NCI-H1436 (cell line): ENCODE results near the gene SHB.
"Not testable (repeated sequence)": the region's sequence is repeated elsewhere in the genome, so short reads cannot be mapped to it uniquely, and the experiment has no call there.

Experiments used
- DNase-seq: peaks from one replicate; lab custom pipeline; 2025; lab: John Stamatoyannopoulos, UW

SHB gene

DNA sequence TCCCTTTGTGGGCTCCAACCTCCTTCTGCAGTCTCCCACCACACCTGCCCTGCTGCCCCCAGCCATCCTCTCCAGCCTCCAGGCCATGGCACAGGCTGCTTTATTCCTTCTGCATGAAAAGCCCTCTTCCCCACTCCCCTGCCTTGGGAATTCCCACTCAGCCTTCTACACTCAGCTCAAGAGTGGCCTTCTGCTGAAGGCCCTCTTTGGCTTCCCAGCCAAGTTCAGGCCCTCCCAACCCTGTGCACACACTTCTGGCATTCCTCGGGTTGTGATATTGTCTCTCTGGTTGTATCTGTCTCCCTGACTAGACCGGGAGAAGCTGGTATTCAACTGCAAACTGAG lies 5.7 kb downstream of the SHB start:
- DNase-seq = no peak

GRCh38 chr9:38062498-38063362 lies 6.3 kb downstream of the SHB start:
- no peak for DNase-seq

DNA sequence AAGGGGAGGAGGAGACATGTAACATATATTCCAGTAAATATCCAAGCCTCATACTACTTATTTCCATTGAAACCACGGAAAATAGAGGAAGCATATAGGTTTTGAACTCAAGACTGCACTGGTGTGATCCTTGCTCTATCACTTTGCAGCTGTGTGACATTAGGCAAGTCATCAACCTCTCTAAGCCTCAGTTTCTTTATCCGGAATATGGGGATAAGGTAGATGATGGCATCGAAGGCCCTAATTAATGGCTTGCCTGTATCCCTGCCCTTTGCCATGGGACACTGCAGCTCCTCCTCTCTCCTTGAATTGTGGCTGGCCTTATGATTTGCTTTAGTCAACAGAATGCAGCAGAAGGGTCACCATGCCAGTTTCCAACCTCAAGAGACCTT lies 6.9 kb downstream of the SHB start:
- DNase-seq = no peak

DNA sequence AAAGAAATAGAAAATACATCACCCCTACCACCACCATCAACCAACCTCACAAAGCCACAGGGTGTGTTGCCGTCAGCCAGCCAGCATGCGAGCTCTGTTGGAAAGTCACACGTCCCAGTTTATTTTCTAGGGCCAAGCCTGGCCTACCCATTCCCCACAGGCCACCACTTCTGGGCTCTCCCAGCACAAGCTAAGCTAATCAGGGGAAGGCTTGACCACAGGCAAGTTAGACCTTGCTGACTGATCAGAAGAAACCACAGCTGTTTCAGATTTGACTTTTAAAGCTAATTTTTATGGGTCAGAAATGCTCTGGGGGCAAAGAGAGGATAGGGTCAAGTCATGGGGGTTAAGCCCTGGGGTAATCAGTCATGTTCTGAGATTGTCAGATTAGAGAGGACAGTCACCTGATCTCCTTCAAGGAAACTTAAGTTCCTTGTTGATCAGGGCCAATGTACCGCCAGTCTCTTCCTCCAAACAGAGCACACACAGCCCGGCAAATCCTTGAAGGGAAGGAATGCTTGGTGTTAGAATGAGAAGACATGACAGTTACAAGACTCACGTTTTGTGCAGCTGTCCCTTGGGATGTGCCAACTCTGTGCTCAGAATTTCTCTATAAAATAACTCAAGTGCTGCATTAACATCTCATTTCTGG lies 7.6 kb downstream of the SHB start:
- no peak for DNase-seq

DNA sequence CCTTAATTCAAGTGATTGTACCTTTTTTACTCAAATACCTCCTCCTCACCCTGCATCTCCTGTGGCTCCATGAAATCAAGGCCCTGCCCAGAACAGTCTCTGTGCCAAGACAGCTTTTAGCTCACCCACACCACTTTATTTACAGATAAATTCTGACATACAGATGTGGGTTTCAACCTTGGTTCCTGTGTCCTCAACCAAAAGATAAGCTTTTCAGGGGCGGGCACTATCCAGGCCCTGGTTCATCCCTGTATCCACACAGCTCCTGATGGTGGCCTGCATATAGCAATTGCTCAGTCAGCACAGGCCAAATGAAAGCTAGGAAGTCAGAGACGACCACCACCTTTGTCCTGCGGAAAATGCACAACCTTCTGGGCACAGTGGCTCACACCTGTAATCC lies 8.3 kb downstream of the SHB start:
- no peak for DNase-seq

DNA sequence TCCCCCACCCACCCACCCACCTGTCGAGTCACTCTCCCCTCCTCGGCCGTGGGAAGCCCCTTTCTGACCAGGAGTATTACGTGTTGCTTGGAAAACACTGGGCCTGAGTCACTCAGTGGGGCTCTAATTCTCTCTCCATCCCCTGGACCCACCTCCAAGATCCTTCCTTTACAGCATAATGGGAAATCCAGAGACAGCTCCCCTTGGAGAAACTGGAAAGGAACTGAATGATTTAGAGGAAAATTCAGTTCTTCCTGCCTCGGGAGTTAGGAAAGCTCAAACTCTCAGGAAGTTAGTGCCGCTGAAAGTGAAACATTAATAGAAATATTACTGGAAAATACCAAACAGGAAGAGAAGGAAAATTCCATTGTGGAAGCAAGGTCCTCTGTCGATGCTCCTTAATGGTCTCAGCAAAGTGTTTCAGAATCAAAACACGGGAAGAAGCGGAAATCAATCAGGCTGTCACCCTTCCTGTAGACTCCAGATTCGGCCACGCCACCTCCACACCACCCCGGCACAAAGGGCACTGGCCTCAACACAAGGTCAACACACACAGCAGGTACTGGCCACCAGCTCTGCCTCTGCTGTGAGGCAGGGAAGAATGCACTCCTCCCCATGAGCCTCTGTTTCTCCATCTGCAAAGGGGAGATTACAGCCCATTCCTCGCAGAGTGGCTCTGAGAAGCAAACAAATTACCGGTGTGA lies 9.6 kb downstream of the SHB start:
- DNase-seq = no peak

- no peak for DNase-seq
Measured at GRCh38 chr9:38058452-38059232, 10.4 kb downstream of the SHB start.

- peak; percentile 25 for DNase-seq
Measured at GRCh38 chr9:38057416-38058195, 11.4 kb downstream of the SHB start.

- DNase-seq = no peak
Measured at GRCh38 chr9:38054653-38055052, 14.4 kb downstream of the SHB start.

GRCh38 chr9:38053697-38054461 lies 15.1 kb downstream of the SHB start:
- no peak for DNase-seq

GRCh38 chr9:38051780-38052546 lies 17.1 kb downstream of the SHB start:
- DNase-seq = no peak

DNA sequence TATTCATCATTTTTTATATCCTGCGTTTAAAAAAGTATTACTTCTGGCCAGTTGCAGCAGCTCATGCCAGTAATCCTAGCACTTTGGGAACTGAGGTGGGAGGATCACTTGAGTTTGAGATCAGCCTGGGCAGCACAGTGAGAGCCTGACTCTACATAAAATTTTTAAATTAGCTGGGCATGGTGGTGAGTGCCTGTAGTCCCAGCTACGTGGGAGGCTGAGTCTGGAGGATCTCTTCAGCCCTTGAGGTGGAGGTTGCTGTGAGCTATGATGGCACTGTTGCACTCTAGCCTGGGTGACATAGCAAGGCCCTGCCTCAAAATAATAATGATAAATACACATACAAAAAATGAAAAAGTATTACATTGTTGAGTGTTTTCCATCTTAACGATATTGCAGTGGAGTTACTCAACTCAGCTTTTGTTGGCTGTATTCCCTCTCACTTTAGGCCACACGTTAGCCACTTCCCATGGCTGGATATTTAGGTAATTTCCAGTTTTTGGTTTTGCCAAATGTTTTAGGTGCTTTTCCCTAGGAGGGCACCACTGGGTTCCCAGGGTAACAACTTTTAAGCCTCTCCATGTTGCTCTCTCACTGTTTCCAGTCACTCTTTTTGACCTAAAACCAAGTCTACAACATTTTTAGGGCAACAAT lies 20.6 kb downstream of the SHB start:
- no peak for DNase-seq

GRCh38 chr9:38047301-38048251 lies 21.5 kb downstream of the SHB start:
- DNase-seq = no peak

DNA sequence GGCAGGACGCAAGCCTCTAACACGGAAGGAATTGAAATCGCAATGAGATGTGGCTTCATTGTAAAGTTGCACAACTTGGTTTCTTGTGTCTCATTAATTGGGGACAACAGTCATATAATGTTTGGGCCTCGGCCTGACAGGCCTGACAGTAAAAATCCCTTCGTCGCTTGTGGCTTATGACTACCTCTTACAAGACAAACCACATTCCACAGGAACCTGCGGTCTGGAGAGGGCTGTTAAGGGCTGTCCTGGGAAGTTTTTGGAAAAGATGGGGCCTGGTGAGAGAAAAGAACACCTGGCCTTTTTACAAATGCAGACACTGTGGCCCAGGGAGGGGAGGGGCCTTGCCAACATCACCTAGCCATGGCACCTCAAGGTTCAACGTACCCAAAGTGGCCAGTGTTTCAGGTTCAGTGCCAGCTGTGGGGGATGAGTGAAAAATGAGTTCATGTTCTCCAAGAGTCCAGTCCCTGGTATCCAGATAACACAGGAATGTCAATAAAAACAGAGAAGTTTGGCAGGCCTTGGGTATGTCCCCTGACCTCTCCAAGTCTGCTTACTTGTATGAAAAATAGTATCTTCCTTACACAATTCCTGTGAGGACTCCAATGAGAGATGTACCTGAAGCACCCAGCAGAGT lies 22.2 kb downstream of the SHB start:
- no peak for DNase-seq

- not testable (repeated sequence) for DNase-seq
Measured at GRCh38 chr9:38045939-38046338, 23.1 kb downstream of the SHB start.

DNA sequence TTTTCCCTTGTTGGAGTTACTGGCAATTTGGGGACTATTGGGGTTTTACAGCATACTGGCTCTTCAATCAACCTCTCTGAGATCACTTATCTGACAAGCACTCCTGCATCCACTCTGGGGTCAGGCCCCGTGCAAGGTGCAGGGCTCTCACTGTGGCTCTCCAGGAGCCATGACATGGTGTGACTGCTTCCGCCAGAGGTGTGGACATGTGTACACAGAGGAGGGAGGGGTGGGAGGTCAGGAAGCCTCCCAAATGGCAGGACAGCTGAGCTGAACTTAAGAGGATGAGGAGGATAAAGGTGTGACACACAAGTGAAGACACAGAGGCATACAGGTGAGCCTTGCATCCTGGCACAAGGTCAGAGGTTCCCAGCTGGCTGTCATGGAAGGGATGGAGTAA lies 24.3 kb downstream of the SHB start:
- DNase-seq = no peak

DNA sequence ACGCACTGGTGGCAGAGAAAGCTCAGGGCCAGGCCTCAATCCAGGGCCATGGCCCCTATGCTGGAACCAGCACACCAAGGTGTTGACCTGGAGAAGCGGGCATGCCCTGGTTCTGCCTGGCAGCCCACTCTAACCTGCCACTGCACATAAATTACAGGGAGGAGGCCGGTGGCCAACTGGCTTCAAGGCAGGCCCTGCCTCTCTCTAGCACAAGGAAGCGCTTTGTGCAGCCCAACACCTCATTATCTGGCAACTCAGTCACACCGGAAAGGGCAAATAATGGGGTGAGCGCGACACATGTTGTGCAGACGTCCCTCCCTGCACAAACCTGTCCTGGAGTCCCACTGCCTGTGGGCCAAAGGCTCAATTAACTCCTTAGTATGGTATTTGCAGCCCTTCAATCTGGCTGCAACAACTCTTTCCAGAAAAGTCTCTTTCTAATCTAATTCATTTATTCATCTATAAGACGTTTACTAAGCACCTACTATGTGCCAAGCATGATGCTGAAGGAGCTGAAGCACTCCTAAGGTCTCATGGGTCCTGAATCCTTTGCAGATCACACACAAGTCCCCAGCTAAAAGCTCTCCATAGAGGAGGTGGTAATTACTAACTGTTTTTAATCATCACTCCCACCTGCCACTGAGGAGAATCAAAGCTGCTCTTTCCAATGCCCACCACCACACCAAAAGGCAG lies 24.9 kb downstream of the SHB start:
- DNase-seq = no peak
